Bladder microvascular endothelial cell (primary cell): ENCODE data around the gene CIP2A. TPM values are rescaled to one million over a fixed set of nuclear protein-coding genes. Genes with fewer than 3 reads are reported as not detected.

ENCODE experiments used
- total RNA-seq: library from RNA; depleted of rRNA; stranded (reverse); fragments of >200 nt; gene quantifications from 2 replicates; pipeline ENCODE4 v1.2.3, GENCODE V29; 2014

CIP2A gene
- 19.6 and 26.0 TPM in 2 replicates for total RNA-seq

GRCh38 chr3:108589081-108589997, at the start of gene CIP2A, which contains the start of gene DZIP3:
TSS of gene CIP2A (minus strand) at chr3:108589438. CDS start at chr3:108589375, 63 bp downstream.
TSS of gene DZIP3 (plus strand) at chr3:108589722. CDS start at chr3:108605407, 15,685 bp downstream.

DNA sequence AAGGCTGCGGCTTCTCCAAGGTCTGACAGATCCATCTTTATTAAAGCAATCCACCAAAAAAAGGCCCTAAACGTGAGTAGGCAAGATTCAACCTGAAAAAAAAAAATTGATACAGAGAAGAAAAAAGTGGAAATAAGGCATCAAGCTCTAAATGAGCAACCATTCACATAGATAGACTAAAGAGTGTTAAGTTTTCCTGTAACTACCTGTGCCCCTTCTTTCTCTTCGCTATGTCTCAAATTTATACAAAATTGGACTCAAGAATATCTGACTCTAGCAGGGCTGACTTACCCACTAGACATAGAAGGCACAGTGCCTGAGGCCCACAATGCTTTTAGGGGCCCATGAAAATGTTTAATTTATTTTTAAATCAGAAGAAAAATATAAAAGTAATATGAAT, 78.7 kb downstream of the CIP2A start, which contains the start of gene MYH15:
TSS of gene MYH15 (minus strand) at position 101 of the 400 bp plus-strand sequence. CDS start at position 35, 66 bp downstream.

Other genes with a start within 250 kb of the CIP2A start
- under 0.01 and 0.06 TPM in 2 replicates for gene MYH15, start 78.8 kb downstream of the CIP2A start, total RNA-seq
- gene DZIP3, start 284 bp upstream of the CIP2A start, total RNA-seq = 3.2 and 6.3 TPM in 2 replicates
- not detected in 2 replicates for gene RETNLB, start 168.0 kb upstream of the CIP2A start, total RNA-seq
- gene TRAT1, start 233.3 kb upstream of the CIP2A start, total RNA-seq = not detected in 2 replicates